ENCODE measurements around the gene CDHR2.

DNA sequence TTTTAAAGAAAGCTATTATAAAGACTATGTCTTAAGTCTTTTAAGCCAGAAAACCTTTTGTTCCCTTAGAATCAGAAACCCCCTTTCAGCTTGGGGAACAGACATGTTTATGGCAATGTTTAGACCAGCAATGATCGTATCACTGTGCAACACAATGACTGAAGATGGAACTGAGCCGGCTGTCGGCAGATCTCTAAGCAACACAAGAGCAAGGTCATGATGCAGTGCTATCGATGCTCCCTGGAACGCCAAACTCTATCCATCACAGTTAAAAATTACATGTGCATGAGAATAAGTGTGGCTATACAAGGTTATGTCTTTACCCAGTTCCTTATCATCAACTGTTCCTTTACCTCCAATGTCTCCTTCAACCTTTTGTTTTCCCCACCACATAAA, 10.2 kb upstream of the CDHR2 start:
- TF ChIP-seq, protein P1, sequence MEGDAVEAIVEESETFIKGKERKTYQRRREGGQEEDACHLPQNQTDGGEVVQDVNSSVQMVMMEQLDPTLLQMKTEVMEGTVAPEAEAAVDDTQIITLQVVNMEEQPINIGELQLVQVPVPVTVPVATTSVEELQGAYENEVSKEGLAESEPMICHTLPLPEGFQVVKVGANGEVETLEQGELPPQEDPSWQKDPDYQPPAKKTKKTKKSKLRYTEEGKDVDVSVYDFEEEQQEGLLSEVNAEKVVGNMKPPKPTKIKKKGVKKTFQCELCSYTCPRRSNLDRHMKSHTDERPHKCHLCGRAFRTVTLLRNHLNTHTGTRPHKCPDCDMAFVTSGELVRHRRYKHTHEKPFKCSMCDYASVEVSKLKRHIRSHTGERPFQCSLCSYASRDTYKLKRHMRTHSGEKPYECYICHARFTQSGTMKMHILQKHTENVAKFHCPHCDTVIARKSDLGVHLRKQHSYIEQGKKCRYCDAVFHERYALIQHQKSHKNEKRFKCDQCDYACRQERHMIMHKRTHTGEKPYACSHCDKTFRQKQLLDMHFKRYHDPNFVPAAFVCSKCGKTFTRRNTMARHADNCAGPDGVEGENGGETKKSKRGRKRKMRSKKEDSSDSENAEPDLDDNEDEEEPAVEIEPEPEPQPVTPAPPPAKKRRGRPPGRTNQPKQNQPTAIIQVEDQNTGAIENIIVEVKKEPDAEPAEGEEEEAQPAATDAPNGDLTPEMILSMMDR (IDR thresholded peaks at IDR 0.05 in 2 of 3, conservative IDR thresholded peaks at IDR 0.05 in 1 of 3; ENCODE audit: borderline replicate concordance in 1 of 3, insufficient read depth in 1 of 3, low read depth in 2 of 3, low read length in 2 of 3): no peak
- TF ChIP-seq TCF7L2 (IDR thresholded peaks at IDR 0.05; ENCODE audit: borderline replicate concordance, extremely low read depth, insufficient read depth, insufficient read length): no peak
- no peak for TF ChIP-seq SRF (IDR thresholded peaks at IDR 0.05; ENCODE audit: low read depth)
- TF ChIP-seq, protein P2, sequence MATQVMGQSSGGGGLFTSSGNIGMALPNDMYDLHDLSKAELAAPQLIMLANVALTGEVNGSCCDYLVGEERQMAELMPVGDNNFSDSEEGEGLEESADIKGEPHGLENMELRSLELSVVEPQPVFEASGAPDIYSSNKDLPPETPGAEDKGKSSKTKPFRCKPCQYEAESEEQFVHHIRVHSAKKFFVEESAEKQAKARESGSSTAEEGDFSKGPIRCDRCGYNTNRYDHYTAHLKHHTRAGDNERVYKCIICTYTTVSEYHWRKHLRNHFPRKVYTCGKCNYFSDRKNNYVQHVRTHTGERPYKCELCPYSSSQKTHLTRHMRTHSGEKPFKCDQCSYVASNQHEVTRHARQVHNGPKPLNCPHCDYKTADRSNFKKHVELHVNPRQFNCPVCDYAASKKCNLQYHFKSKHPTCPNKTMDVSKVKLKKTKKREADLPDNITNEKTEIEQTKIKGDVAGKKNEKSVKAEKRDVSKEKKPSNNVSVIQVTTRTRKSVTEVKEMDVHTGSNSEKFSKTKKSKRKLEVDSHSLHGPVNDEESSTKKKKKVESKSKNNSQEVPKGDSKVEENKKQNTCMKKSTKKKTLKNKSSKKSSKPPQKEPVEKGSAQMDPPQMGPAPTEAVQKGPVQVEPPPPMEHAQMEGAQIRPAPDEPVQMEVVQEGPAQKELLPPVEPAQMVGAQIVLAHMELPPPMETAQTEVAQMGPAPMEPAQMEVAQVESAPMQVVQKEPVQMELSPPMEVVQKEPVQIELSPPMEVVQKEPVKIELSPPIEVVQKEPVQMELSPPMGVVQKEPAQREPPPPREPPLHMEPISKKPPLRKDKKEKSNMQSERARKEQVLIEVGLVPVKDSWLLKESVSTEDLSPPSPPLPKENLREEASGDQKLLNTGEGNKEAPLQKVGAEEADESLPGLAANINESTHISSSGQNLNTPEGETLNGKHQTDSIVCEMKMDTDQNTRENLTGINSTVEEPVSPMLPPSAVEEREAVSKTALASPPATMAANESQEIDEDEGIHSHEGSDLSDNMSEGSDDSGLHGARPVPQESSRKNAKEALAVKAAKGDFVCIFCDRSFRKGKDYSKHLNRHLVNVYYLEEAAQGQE (IDR thresholded peaks at IDR 0.05; ENCODE audit: low read depth): no peak
- TF ChIP-seq POLR2A (IDR thresholded peaks at IDR 0.05; ENCODE audit: borderline replicate concordance, extremely low read depth, insufficient read depth, insufficient read length): no peak
- no peak for TF ChIP-seq EGR1 (IDR thresholded peaks at IDR 0.05; ENCODE audit: low read depth)
- TF ChIP-seq POLR2AphosphoS5 (IDR thresholded peaks at IDR 0.05; ENCODE audit: low read depth, low read length): no peak
- TF ChIP-seq FOSL1 (IDR thresholded peaks at IDR 0.05; ENCODE audit: low read depth): no peak
- no peak for TF ChIP-seq YY1 (IDR thresholded peaks at IDR 0.05; ENCODE audit: extremely low read depth, insufficient replicate concordance, low read depth, low read length)

Data from HCT116 (cell line).